DMS 273 treated with DMSO at 0.1 percent for 48 hours (cell line): ENCODE results near the gene FADS2.
"Not testable (repeated sequence)": the region's sequence is repeated elsewhere in the genome, so short reads cannot be mapped to it uniquely, and the experiment has no call there.

ENCODE experiments used
- DNase-seq: peaks from one replicate; lab custom pipeline; 2025; lab: John Stamatoyannopoulos, UW

FADS2 gene

GRCh38 chr11:61868571-61869428 lies 40.7 kb downstream of the FADS2 start:
- no peak for DNase-seq

GRCh38 chr11:61869429-61869707 lies 41.3 kb downstream of the FADS2 start:
- DNase-seq, result no peak

- no peak for DNase-seq
These were observed 41.8 kb downstream of the FADS2 start for GRCh38 chr11:61869708-61870451.

- no peak for DNase-seq
These were observed 42.5 kb downstream of the FADS2 start for GRCh38 chr11:61870541-61871031.

GRCh38 chr11:61871158-61871597 lies 43.1 kb downstream of the FADS2 start:
- peak; percentile 33 for DNase-seq

GRCh38 chr11:61872935-61873565 lies 45.0 kb downstream of the FADS2 start:
- no peak for DNase-seq

- no peak for DNase-seq
These were observed 45.7 kb downstream of the FADS2 start for GRCh38 chr11:61873588-61874376.

GRCh38 chr11:61874377-61874809 lies 46.3 kb downstream of the FADS2 start:
- no peak for DNase-seq

GRCh38 chr11:61874853-61875252 lies 46.8 kb downstream of the FADS2 start:
- DNase-seq, result no peak

- DNase-seq, result no peak
These were observed 47.6 kb downstream of the FADS2 start for GRCh38 chr11:61875698-61876097.

GRCh38 chr11:61879152-61879551 lies 51.1 kb downstream of the FADS2 start:
- DNase-seq, result no peak

GRCh38 chr11:61880031-61880430 lies 51.9 kb downstream of the FADS2 start:
- no peak for DNase-seq

- no peak for DNase-seq
These were observed 52.4 kb downstream of the FADS2 start for GRCh38 chr11:61880454-61880853.

GRCh38 chr11:61881397-61881796 lies 53.3 kb downstream of the FADS2 start:
- DNase-seq, result no peak

- DNase-seq, result not testable (repeated sequence)
These were observed 54.2 kb downstream of the FADS2 start for GRCh38 chr11:61882267-61882666.

GRCh38 chr11:61882879-61883278 lies 54.8 kb downstream of the FADS2 start:
- no peak for DNase-seq

- no peak for DNase-seq
These were observed 55.2 kb downstream of the FADS2 start for GRCh38 chr11:61883327-61883726.

GRCh38 chr11:61883947-61884346 lies 55.8 kb downstream of the FADS2 start:
- DNase-seq, result no peak

- DNase-seq, result no peak
These were observed 57.2 kb downstream of the FADS2 start for GRCh38 chr11:61885166-61885778.

- no peak for DNase-seq
These were observed 57.9 kb downstream of the FADS2 start for GRCh38 chr11:61885784-61886580.

GRCh38 chr11:61886643-61887042 lies 58.5 kb downstream of the FADS2 start:
- DNase-seq, result no peak
